ENCODE data around the gene CPZ.

Gene CPZ

DNA sequence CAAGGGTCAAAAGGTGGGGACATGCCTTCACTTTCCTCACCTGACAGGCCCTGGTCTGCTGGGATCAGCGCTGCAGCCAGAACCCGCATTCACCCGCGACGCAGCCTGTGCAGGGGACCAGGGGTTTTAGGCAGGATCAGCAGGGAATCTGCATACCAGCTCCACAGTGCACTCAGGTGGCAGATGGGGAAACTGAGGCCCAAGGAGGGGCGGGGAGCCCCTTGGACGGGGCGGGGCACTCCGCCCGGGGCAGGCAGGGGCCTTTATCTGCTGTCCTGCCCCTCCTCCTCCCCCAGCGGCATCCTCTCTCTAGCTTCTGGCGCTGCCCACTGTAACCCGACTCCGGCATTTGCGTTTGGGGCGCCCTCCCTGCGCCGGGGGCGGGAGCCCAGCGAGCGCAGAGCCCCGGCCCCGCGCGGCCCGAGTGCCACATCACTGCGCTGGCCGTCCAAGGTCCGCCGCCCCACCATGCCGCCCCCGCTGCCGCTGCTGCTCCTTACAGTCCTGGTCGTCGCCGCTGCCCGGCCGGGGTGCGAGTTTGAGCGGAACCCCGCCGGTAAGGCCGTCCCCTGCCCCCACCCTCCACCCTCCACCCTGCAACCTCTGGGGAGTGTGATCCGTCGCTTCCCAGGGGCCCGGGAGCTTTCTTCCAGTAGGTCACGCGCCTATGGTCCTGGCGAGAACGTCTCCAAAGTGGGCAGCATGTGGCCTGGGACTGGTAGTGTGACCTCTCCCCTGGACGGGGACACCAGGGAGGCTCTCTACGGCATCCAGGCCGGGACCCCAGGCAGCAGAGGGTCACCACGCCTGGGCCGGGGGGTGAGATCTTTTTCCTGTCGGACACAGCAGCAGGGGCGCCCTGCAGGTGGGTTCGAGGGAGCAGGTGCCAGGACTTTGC, at the start of gene CPZ:
CPZ (plus strand) TSS at position 400 of the 898 bp plus-strand sequence; CDS start at position 469, 69 bp downstream.
- DNase-seq (ENCODE audit: low spot score), result no peak
- in situ Hi-C loops (cut with MboI; ENCODE audit: low sequenced_read_pairs, unreplicated experiment), result no loop called here
- TF ChIP-seq, protein P1, sequence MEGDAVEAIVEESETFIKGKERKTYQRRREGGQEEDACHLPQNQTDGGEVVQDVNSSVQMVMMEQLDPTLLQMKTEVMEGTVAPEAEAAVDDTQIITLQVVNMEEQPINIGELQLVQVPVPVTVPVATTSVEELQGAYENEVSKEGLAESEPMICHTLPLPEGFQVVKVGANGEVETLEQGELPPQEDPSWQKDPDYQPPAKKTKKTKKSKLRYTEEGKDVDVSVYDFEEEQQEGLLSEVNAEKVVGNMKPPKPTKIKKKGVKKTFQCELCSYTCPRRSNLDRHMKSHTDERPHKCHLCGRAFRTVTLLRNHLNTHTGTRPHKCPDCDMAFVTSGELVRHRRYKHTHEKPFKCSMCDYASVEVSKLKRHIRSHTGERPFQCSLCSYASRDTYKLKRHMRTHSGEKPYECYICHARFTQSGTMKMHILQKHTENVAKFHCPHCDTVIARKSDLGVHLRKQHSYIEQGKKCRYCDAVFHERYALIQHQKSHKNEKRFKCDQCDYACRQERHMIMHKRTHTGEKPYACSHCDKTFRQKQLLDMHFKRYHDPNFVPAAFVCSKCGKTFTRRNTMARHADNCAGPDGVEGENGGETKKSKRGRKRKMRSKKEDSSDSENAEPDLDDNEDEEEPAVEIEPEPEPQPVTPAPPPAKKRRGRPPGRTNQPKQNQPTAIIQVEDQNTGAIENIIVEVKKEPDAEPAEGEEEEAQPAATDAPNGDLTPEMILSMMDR (IDR thresholded peaks at IDR 0.05; ENCODE audit: borderline replicate concordance, control extremely low read depth, extremely low read depth, insufficient read depth, missing control alignments), result no peak

DNA sequence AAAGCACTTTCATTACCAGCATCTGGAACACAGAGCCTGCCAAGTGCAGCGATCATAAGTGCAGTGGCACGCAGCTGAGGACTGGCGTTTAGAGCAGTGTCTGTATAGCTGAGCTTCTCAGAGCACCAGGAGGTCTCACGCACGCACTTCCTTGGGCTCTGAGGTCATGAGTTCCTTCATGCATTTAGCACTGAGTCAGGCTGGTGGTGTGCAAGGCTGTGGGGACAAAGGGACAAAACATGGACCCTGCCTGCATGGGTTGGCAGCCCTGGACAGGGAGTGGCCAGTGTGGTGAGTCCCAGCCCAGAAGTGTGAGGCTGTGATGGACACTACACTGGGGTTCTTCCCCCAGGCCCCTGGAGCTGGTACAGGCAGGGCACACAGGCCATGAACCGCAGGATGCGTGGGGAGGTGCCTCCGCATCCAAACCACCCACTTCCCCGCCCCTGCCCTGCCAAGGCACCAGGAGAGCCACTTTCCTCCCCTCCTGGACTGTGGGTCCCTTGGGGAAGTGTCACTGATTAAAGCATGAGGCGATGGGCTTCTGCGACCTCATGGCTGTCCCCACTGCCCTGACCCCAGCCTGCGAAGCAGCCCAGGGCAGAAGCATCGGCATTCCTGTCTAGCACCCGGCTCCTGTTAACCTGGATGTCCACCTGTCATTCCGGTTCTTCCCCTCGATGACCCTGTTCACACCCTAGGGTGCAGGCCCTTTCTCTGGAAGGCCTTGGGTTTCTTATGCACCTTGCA, 49.6 kb upstream of the CPZ start:
- TF ChIP-seq, protein P1 (IDR thresholded peaks at IDR 0.05; ENCODE audit: borderline replicate concordance, control extremely low read depth, extremely low read depth, insufficient read depth, missing control alignments), result no peak
- no peak for DNase-seq (ENCODE audit: low spot score)
- in situ Hi-C loops (cut with MboI; ENCODE audit: low sequenced_read_pairs, unreplicated experiment), result no loop called here

- TF ChIP-seq, protein P1 (IDR thresholded peaks at IDR 0.05; ENCODE audit: borderline replicate concordance, control extremely low read depth, extremely low read depth, insufficient read depth, missing control alignments), result no peak
- in situ Hi-C loops (cut with MboI; ENCODE audit: low sequenced_read_pairs, unreplicated experiment), result no loop called here
- no peak for DNase-seq (ENCODE audit: low spot score)
Measured at GRCh38 chr4:8543623-8544022, 48.9 kb upstream of the CPZ start.

DNA sequence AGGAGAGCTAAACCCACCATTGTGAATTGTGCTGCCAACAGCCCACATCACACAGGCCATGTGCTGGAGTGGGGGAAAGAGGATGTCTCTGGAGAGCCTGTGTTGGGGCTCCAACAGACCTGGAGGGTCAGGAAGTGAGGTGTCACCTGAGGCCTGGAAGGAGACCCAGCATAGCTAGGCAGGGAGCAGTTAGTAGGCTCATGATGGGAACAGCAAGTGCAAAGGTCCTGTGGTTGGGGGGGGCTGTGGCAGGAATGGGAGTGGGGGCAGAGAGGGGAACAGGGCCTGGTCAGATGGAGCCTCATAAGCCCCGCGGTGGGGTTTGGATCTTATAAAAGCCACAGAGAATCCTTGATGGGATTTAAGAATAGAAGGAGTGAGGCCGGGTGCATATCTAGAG, 48.3 kb upstream of the CPZ start:
- TF ChIP-seq, protein P1 (IDR thresholded peaks at IDR 0.05; ENCODE audit: borderline replicate concordance, control extremely low read depth, extremely low read depth, insufficient read depth, missing control alignments), result no peak
- in situ Hi-C loops (cut with MboI; ENCODE audit: low sequenced_read_pairs, unreplicated experiment), result no loop called here
- DNase-seq (ENCODE audit: low spot score), result no peak

- in situ Hi-C loops (cut with MboI; ENCODE audit: low sequenced_read_pairs, unreplicated experiment), result no loop called here
- TF ChIP-seq, protein P1 (IDR thresholded peaks at IDR 0.05; ENCODE audit: borderline replicate concordance, control extremely low read depth, extremely low read depth, insufficient read depth, missing control alignments), result no peak
- DNase-seq (ENCODE audit: low spot score), result no peak
Measured at GRCh38 chr4:8544741-8545438, 47.7 kb upstream of the CPZ start.

GRCh38 chr4:8545439-8545765, 47.2 kb upstream of the CPZ start:
- no peak for DNase-seq (ENCODE audit: low spot score)
- TF ChIP-seq, protein P1 (IDR thresholded peaks at IDR 0.05; ENCODE audit: borderline replicate concordance, control extremely low read depth, extremely low read depth, insufficient read depth, missing control alignments), result no peak
- in situ Hi-C loops (cut with MboI; ENCODE audit: low sequenced_read_pairs, unreplicated experiment), result no loop called here

Measured in GM13976 (cell line).